ENCODE results near the gene ACOT2. TPM values are rescaled to one million over a fixed set of nuclear protein-coding genes. Genes with fewer than 3 reads are reported as not detected.
"Not testable (repeated sequence)": the region's sequence is repeated elsewhere in the genome, so short reads cannot be mapped to it uniquely, and the experiment has no call there.

ACOT2 gene
- total RNA-seq, 3 donors from 2014 or later (not counting 1 experiment from before 2014, with no cell fraction given) = 16.3 to 19.2 (median 17.4) TPM

GRCh38 chr14:73526036-73526984 lies 42.7 kb upstream of the ACOT2 start:
- Mint-ChIP-seq H3K27me3 (ENCODE audit: low read depth in 2 of 2) (no peaks in the 10 kb centered on the region), H3K36me3 (no peaks in the 10 kb centered on the region), H3K9me3 (no peaks in the 10 kb centered on the region), H3K27ac (no peak overlapping the region), H3K4me3 (no peak overlapping the region), H3K4me1 (no peaks in the 10 kb centered on the region)
- 100% methylated on average over 4 of the region's 6 CpGs for WGBS (ENCODE audit: insufficient coverage)
- DNase-seq = no peak
- ATAC-seq = no peak
- intact Hi-C loops (cut with micrococcal nuclease) = no loop called here
- Histone ChIP-seq H3K9me3 (ENCODE audit: control insufficient read depth, insufficient read depth, low read length) (no peaks in the 10 kb centered on the region), H3K27ac (ENCODE audit: low read length) (no peak overlapping the region), H3K4me1 (ENCODE audit: control insufficient read depth, insufficient read depth, low read length) (no peaks in the 10 kb centered on the region), H3K27me3 (ENCODE audit: control insufficient read depth, insufficient read depth, low read length) (no peaks in the 10 kb centered on the region), H3K36me3 (ENCODE audit: control insufficient read depth, insufficient read depth, low read length) (no peaks in the 10 kb centered on the region), H3K4me3 (ENCODE audit: low read length) (no peak overlapping the region)
- no peak for TF ChIP-seq CTCF (IDR thresholded peaks at IDR 0.05)

- not testable (repeated sequence) for H3K27me3 Mint-ChIP-seq (ENCODE audit: low read depth in 2 of 2); H3K36me3 Mint-ChIP-seq
Measured at GRCh38 chr14:73529356-73529755, 39.7 kb upstream of the ACOT2 start.

GRCh38 chr14:73531971-73532370 lies 37.0 kb upstream of the ACOT2 start:
- H3K4me1 ChIP-seq (ENCODE audit: control insufficient read depth, insufficient read depth, low read length); ATAC-seq; H3K9me3 ChIP-seq (ENCODE audit: control insufficient read depth, insufficient read depth, low read length); DNase-seq; H3K36me3 Mint-ChIP-seq; H3K4me1 Mint-ChIP-seq; H3K4me3 Mint-ChIP-seq; H3K36me3 ChIP-seq (ENCODE audit: control insufficient read depth, insufficient read depth, low read length); H3K4me3 ChIP-seq (ENCODE audit: low read length); intact Hi-C loops (cut with micrococcal nuclease); H3K27ac Mint-ChIP-seq; H3K27me3 ChIP-seq (ENCODE audit: control insufficient read depth, insufficient read depth, low read length); H3K27me3 Mint-ChIP-seq (ENCODE audit: low read depth in 2 of 2); H3K9me3 Mint-ChIP-seq; H3K27ac ChIP-seq (ENCODE audit: low read length): not testable (repeated sequence)
- no CpG with 5 or more reads among the region's 3 CpGs for WGBS (ENCODE audit: insufficient coverage)

More at GRCh38 chr14:73529356-73529755, 39.7 kb upstream of the ACOT2 start:
- H3K4me1 Mint-ChIP-seq; H3K4me3 Mint-ChIP-seq; H3K9me3 Mint-ChIP-seq; H3K27ac ChIP-seq (ENCODE audit: low read length); DNase-seq; H3K4me3 ChIP-seq (ENCODE audit: low read length); H3K9me3 ChIP-seq (ENCODE audit: control insufficient read depth, insufficient read depth, low read length); H3K4me1 ChIP-seq (ENCODE audit: control insufficient read depth, insufficient read depth, low read length); ATAC-seq; H3K36me3 ChIP-seq (ENCODE audit: control insufficient read depth, insufficient read depth, low read length); H3K27me3 ChIP-seq (ENCODE audit: control insufficient read depth, insufficient read depth, low read length); H3K27ac Mint-ChIP-seq; intact Hi-C loops (cut with micrococcal nuclease): not testable (repeated sequence)
- WGBS (ENCODE audit: insufficient coverage) = no CpG with 5 or more reads among the region's 2 CpGs

GRCh38 chr14:73537244-73538045 lies 31.6 kb upstream of the ACOT2 start:
- intact Hi-C loops (cut with micrococcal nuclease); H3K27me3 ChIP-seq (ENCODE audit: control insufficient read depth, insufficient read depth, low read length); H3K27ac Mint-ChIP-seq; H3K27me3 Mint-ChIP-seq (ENCODE audit: low read depth in 2 of 2); H3K9me3 ChIP-seq (ENCODE audit: control insufficient read depth, insufficient read depth, low read length); H3K4me3 Mint-ChIP-seq; H3K4me3 ChIP-seq (ENCODE audit: low read length); H3K4me1 Mint-ChIP-seq; H3K36me3 Mint-ChIP-seq; H3K9me3 Mint-ChIP-seq; H3K27ac ChIP-seq (ENCODE audit: low read length); H3K4me1 ChIP-seq (ENCODE audit: control insufficient read depth, insufficient read depth, low read length); DNase-seq; H3K36me3 ChIP-seq (ENCODE audit: control insufficient read depth, insufficient read depth, low read length): not testable (repeated sequence)
- 1% methylated on average over 65 of the region's 84 CpGs for WGBS (ENCODE audit: insufficient coverage)
- peak; percentile 29 to 40 (median 30) for ATAC-seq

GRCh38 chr14:73539017-73539416 lies 30.0 kb upstream of the ACOT2 start:
- ATAC-seq (peak; percentile 93 to 98 (median 98)), DNase-seq (peak in 1 of 2 donors; percentile 41)
- H3K36me3 ChIP-seq (ENCODE audit: control insufficient read depth, insufficient read depth, low read length); H3K4me1 ChIP-seq (ENCODE audit: control insufficient read depth, insufficient read depth, low read length); H3K9me3 ChIP-seq (ENCODE audit: control insufficient read depth, insufficient read depth, low read length); H3K27ac Mint-ChIP-seq; H3K27ac ChIP-seq (ENCODE audit: low read length); H3K27me3 ChIP-seq (ENCODE audit: control insufficient read depth, insufficient read depth, low read length); H3K4me3 Mint-ChIP-seq; H3K36me3 Mint-ChIP-seq; H3K4me1 Mint-ChIP-seq; H3K9me3 Mint-ChIP-seq; H3K27me3 Mint-ChIP-seq (ENCODE audit: low read depth in 2 of 2); intact Hi-C loops (cut with micrococcal nuclease); H3K4me3 ChIP-seq (ENCODE audit: low read length): not testable (repeated sequence)
- WGBS (ENCODE audit: insufficient coverage) = 32% methylated on average over 4 of the region's 5 CpGs

- H3K4me3 Mint-ChIP-seq; ATAC-seq; H3K4me1 ChIP-seq (ENCODE audit: control insufficient read depth, insufficient read depth, low read length); H3K36me3 ChIP-seq (ENCODE audit: control insufficient read depth, insufficient read depth, low read length); H3K27me3 ChIP-seq (ENCODE audit: control insufficient read depth, insufficient read depth, low read length); H3K9me3 Mint-ChIP-seq; DNase-seq; intact Hi-C loops (cut with micrococcal nuclease); H3K27ac ChIP-seq (ENCODE audit: low read length); H3K36me3 Mint-ChIP-seq; H3K4me3 ChIP-seq (ENCODE audit: low read length); H3K27ac Mint-ChIP-seq; H3K27me3 Mint-ChIP-seq (ENCODE audit: low read depth in 2 of 2); H3K4me1 Mint-ChIP-seq; H3K9me3 ChIP-seq (ENCODE audit: control insufficient read depth, insufficient read depth, low read length): not testable (repeated sequence)
- no CpG with 5 or more reads among the region's 7 CpGs for WGBS (ENCODE audit: insufficient coverage)
Measured at GRCh38 chr14:73542961-73543360, 26.1 kb upstream of the ACOT2 start.

- H3K27ac Mint-ChIP-seq; intact Hi-C loops (cut with micrococcal nuclease); H3K36me3 ChIP-seq (ENCODE audit: control insufficient read depth, insufficient read depth, low read length); H3K4me1 ChIP-seq (ENCODE audit: control insufficient read depth, insufficient read depth, low read length); H3K4me3 ChIP-seq (ENCODE audit: low read length); H3K4me1 Mint-ChIP-seq; H3K27me3 ChIP-seq (ENCODE audit: control insufficient read depth, insufficient read depth, low read length); H3K27me3 Mint-ChIP-seq (ENCODE audit: low read depth in 2 of 2); H3K36me3 Mint-ChIP-seq; H3K27ac ChIP-seq (ENCODE audit: low read length); ATAC-seq; H3K9me3 Mint-ChIP-seq; H3K4me3 Mint-ChIP-seq; H3K9me3 ChIP-seq (ENCODE audit: control insufficient read depth, insufficient read depth, low read length); DNase-seq: not testable (repeated sequence)
- WGBS (ENCODE audit: insufficient coverage) = no CpG with 5 or more reads among the region's 1 CpG
Measured at GRCh38 chr14:73545353-73545752, 23.7 kb upstream of the ACOT2 start.
